GM12878 (cell line): ENCODE data around the gene TGFBR3. TPM values are rescaled to one million over a fixed set of nuclear protein-coding genes. Genes with fewer than 3 reads are reported as not detected.

Experiments
- ATAC-seq: fragments of 200-7000 bp; cut with Tn5 transposase; 3 replicates; pipeline ENCODE4 v1.9.1; 2020; ENCODE audit warnings: mild to moderate bottlenecking, moderate library complexity
- BruUV-seq: library from RNA; stranded (reverse); fragments of 400-500 nt; replicated peaks from 2 replicates; lab custom pipeline; 2021; lab: Mats Ljungman, UMichigan
- CTCF ChIA-PET: fragments of 300-600 bp; sonication (Branson Sonifier 250); formaldehyde crosslinking; extraction: SDS; loops from one replicate; lab custom pipeline; 2021; ENCODE audit warnings: inconsistent platforms; lab: Yijun Ruan, JAX
- POLR2A ChIA-PET: fragments of 350-600 bp; formaldehyde crosslinking; extraction: SDS; loops from one replicate; lab custom pipeline; 2021; ENCODE audit warnings: inconsistent platforms; lab: Charles Lee
- RAD21 ChIA-PET: fragments of 300-600 bp; sonication (Branson Sonifier 250); formaldehyde crosslinking; loops from one replicate; lab custom pipeline; 2023; ENCODE audit warnings: antibody characterized with exemption; ENCODE audit not compliant: unreplicated experiment; lab: Charles Lee
- SMC1A ChIA-PET: fragments of 300-600 bp; sonication (Branson Sonifier 250); formaldehyde crosslinking; loops from one replicate; lab custom pipeline; 2023; ENCODE audit not compliant: unreplicated experiment, uncharacterized antibody; lab: Charles Lee
- DNase-seq: peaks from one replicate; pipeline ENCODE4 v3.0.0-alpha.2; 2011; ENCODE audit warnings: low read depth, low spot score
- FAIRE-seq: peaks from 3 replicates; lab custom pipeline; 2011; peaks lifted over from hg19 to GRCh38; lab: Jason Lieb, UNC
- H2AFZ ChIP-seq: 2 replicates; pipeline ENCODE4 v1.6.0; 2011; ENCODE audit warnings: low read depth, low read length, control low read depth; ENCODE audit not compliant: control insufficient read depth
- H3K27ac ChIP-seq: 2 replicates; pipeline ENCODE4 v1.5.1; 2011; ENCODE audit warnings: control low read depth; ENCODE audit not compliant: control insufficient read depth, insufficient read depth
- H3K27me3 ChIP-seq, 2 experiments: replicated peaks in 1 of 2; 2 replicates each; pipeline versions ENCODE4 v1.6.0 to v1.6.1; 2011; ENCODE audit warnings: low read length in 1 of 2; ENCODE audit not compliant: control insufficient read depth in 2 of 2, insufficient read depth in 2 of 2
- H3K36me3 ChIP-seq, 2 experiments: 2 replicates each; pipeline ENCODE4 v1.5.1; 2011; ENCODE audit warnings: low read length in 1 of 2; ENCODE audit not compliant: control insufficient read depth in 2 of 2, insufficient read depth in 2 of 2
- H3K4me1 ChIP-seq: 2 replicates; pipeline ENCODE4 v1.6.1; 2011; ENCODE audit warnings: mild to moderate bottlenecking, low read length, moderate library complexity, mixed read lengths; ENCODE audit not compliant: control insufficient read depth, insufficient read depth
- H3K4me2 ChIP-seq: 2 replicates; pipeline ENCODE4 v1.6.0; 2011; ENCODE audit warnings: control low read depth; ENCODE audit not compliant: control insufficient read depth, insufficient read depth
- H3K4me3 ChIP-seq: fragments of 200-600 bp; sonication (generic); 2 replicates; pipeline ENCODE4 v1.5.1; 2016
- H3K79me2 ChIP-seq: 2 replicates; pipeline ENCODE4 v1.6.0; 2011; ENCODE audit warnings: low read length; ENCODE audit not compliant: control insufficient read depth, insufficient read depth
- H3K9ac ChIP-seq: 2 replicates; pipeline ENCODE4 v1.8.0; 2011; ENCODE audit warnings: low read length, control low read depth, mixed read lengths; ENCODE audit not compliant: control insufficient read depth, insufficient read depth
- H3K9me3 ChIP-seq: replicated peaks from 3 replicates; pipeline ENCODE4 v1.5.1; 2011; ENCODE audit warnings: mild to moderate bottlenecking, low read length; ENCODE audit not compliant: control insufficient read depth, insufficient read depth
- H4K20me1 ChIP-seq: 2 replicates; pipeline ENCODE4 v1.6.0; 2011; ENCODE audit not compliant: control insufficient read depth, insufficient read depth
- IKZF1 ChIP-seq: fragments of 450-650 bp; conservative IDR thresholded peaks from 2 replicates; pipeline ENCODE4 v1.6.1; 2017; ENCODE audit warnings: antibody characterized with exemption, mild to moderate bottlenecking
- JUNB ChIP-seq: IDR thresholded peaks from 2 replicates; pipeline ENCODE4 v1.6.1; 2016; ENCODE audit warnings: antibody characterized with exemption, mild to moderate bottlenecking
- MYC ChIP-seq: IDR thresholded peaks from 2 replicates; pipeline ENCODE4 v1.6.1; 2011; ENCODE audit warnings: mild to moderate bottlenecking, low read length, moderate library complexity, inconsistent platforms; ENCODE audit not compliant: insufficient read depth, insufficient replicate concordance, insufficient read length, severe bottlenecking
- NFXL1 ChIP-seq: fragments of 450-650 bp; IDR thresholded peaks from 2 replicates; pipeline ENCODE4 v1.6.1; 2017; ENCODE audit warnings: antibody characterized with exemption, mild to moderate bottlenecking, borderline replicate concordance
- PAX5 ChIP-seq: IDR thresholded peaks from 2 replicates; pipeline ENCODE4 v1.6.1; 2011; ENCODE audit warnings: low read depth, low read length, borderline replicate concordance
- PML ChIP-seq: IDR thresholded peaks from 2 replicates; pipeline ENCODE4 v1.6.1; 2012; ENCODE audit warnings: low read length, inconsistent platforms
- RUNX3 ChIP-seq: IDR thresholded peaks from 2 replicates; pipeline ENCODE4 v1.6.1; 2012; ENCODE audit warnings: low read length, inconsistent platforms
- SREBF1 ChIP-seq: IDR thresholded peaks from 2 replicates; pipeline ENCODE4 v1.6.1; 2012; ENCODE audit warnings: mild to moderate bottlenecking, low read length
- SRF ChIP-seq, 2 experiments: IDR thresholded peaks; 2 replicates each; pipeline ENCODE4 v1.6.1; 2011; ENCODE audit warnings: low read depth in 2 of 2, low read length in 2 of 2, mild to moderate bottlenecking in 1 of 2, moderate library complexity in 1 of 2
- SUPT20H ChIP-seq: IDR thresholded peaks from 2 replicates; pipeline ENCODE4 v1.6.1; 2011; ENCODE audit warnings: low read depth, mild to moderate bottlenecking, low read length, moderate library complexity, borderline replicate concordance; ENCODE audit not compliant: control insufficient read depth
- TCF12 ChIP-seq: IDR thresholded peaks from 2 replicates; pipeline ENCODE4 v1.6.1; 2011; ENCODE audit warnings: low read depth, mild to moderate bottlenecking, low read length
- WRNIP1 ChIP-seq: IDR thresholded peaks from 2 replicates; pipeline ENCODE4 v1.6.1; 2011; ENCODE audit warnings: low read depth, low read length, improper control_type of control experiment, borderline replicate concordance
- WGBS: methylation state at CpG from one replicate; pipeline ENCODE4 v1.1.6; 2016; ENCODE audit warnings: low lambda C conversion rate; ENCODE audit not compliant: insufficient replicate concordance, insufficient coverage; ENCODE audit errors: missing lambda C conversion rate; 5-methylcytosine and 5-hydroxymethylcytosine counted together
- in situ Hi-C: fragments of 300-500 bp; cut with MboI; formaldehyde crosslinking; loops from 9 replicates; pipeline ENCODE4 v1.14.3; 2018; ENCODE audit warnings: mixed read lengths
- intact Hi-C: fragments of 100-400 bp; cut with micrococcal nuclease; formaldehyde crosslinking; loops from one replicate; pipeline ENCODE4 v1.14.2; 2022; ENCODE audit not compliant: unreplicated experiment
- polyA plus RNA-seq, 11 experiments: library from polyadenylated mRNA; depleted of rRNA in 4 of 11; unstranded in 6 of 11; stranded (reverse) in 5 of 11; fragments of >200 nt; fragmentation: Nextera tagmentation in 4 of 11; fragmentation: Illumina TruSeq in 1 of 11; extraction: Ambion mirVana in 4 of 11; extraction: Trizol in 1 of 11; gene quantifications; 1 replicate in 1 of 11; 2 replicates in 10 of 11; pipeline versions ENCODE4 v1.2.1 to v1.2.3, GENCODE V29; 2011 to 2016; ENCODE audit warnings: inconsistent platforms in 2 of 11, missing spikeins in 2 of 11, low read depth in 1 of 11
- total RNA-seq, 4 experiments: library from RNA; depleted of rRNA in 3 of 4; stranded (reverse); fragments of >200 nt in 3 of 4; fragmentation: Illumina TruSeq in 1 of 4; extraction: Trizol in 1 of 4; gene quantifications; 2 replicates each; pipeline versions ENCODE4 v1.2.1 to v1.2.3, GENCODE V29; 2013 to 2021
- TF ChIP-seq, protein P1 (sequence below): fragments of 150-350 bp; IDR thresholded peaks from 2 replicates; pipeline ENCODE4 v1.6.1; 2014; ENCODE audit warnings: mild to moderate bottlenecking, low read depth, low read length
- TF ChIP-seq, protein P2 (sequence below): fragments of 450-650 bp; IDR thresholded peaks from 2 replicates; pipeline ENCODE4 v1.6.1; 2016; ENCODE audit warnings: mild to moderate bottlenecking, moderate library complexity, borderline replicate concordance
- TF ChIP-seq, protein P3 (sequence below): IDR thresholded peaks from 2 replicates; pipeline ENCODE4 v1.6.1; 2011; ENCODE audit warnings: low read depth, mild to moderate bottlenecking, low read length, moderate library complexity, borderline replicate concordance; ENCODE audit errors: extremely low read depth
- TF ChIP-seq, protein P4 (sequence below): fragments of 450-650 bp; IDR thresholded peaks from 2 replicates; pipeline ENCODE4 v1.6.1; 2018; ENCODE audit warnings: mild to moderate bottlenecking, low read depth, moderate library complexity; ENCODE audit not compliant: partially characterized antibody

The TGFBR3 gene
- total and polyA plus RNA-seq, 10 of the 15 experiments (the other 5 are each of a cell fraction or from before 2014, with no cell fraction given) = 2.7 to 16.5 (median 12.6) TPM

DNA sequence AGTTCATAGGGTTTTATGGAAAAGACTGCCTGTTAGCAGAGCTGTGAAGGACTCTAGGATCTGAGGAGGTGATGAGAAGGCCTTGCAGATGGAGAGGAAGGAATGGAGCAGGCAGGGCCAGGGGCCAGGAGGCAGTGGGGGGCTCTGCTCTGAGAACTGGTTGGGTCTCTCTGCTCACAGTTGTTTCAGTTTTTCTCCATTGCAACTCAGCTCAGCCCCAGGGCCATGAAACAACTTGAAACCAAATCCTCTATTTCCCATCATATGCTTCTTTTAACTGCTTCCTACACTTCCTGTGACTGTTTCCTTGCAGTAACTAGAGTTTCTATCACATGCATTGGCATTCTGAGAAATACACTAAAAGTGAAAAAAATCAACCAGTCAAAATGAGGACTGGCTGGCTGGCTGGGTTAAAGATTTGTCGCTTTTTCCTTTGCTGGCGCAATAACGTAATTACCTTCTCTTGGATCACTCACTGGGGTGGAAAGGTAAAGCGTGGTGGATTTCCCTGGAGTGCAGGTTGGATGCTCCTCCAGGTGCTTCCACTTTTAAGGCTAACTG, 213.3 kb downstream of the TGFBR3 start:
- BruUV-seq = no TSS peak
- Histone ChIP-seq H3K27ac (no peak overlapping the region), H3K27me3 (no peaks in the 10 kb centered on the region), H3K9ac (no peak overlapping the region), H3K4me3 (no peak overlapping the region), H2AFZ (no peak overlapping the region), H3K4me1 (no peaks in the 10 kb centered on the region), H3K36me3 (no peaks in the 10 kb centered on the region), H3K9me3 (no peaks in the 10 kb centered on the region), H3K4me2 (no peak overlapping the region), H4K20me1 (no peaks in the 10 kb centered on the region), H3K79me2 (no peaks in the 10 kb centered on the region)
- SMC1A ChIA-PET = no interaction called here
- CTCF ChIA-PET = no interaction called here
- intact Hi-C loops = no loop called here
- POLR2A ChIA-PET = interaction anchor here (0.7 kb wide), 1 partner anchor 139 kb away, joined by 3 read pairs; no protein-coding TSS in a partner anchor
- in situ Hi-C loops = no loop called here
- FAIRE-seq (no peak), DNase-seq (no peak), ATAC-seq (no peak)
- RAD21 ChIA-PET = no interaction called here
- 27% methylated on average over 4 of the region's 4 CpGs for WGBS
- TF ChIP-seq TCF12 (no peak), SREBF1 (no peak), WRNIP1 (no peak), PML (no peak), MYC (no peak), NFXL1 (no peak), SUPT20H (no peak), JUNB (no peak), IKZF1 (no peak), SRF (IDR thresholded peaks at IDR 0.05; ENCODE audit: low read depth in 2 of 2, low read length in 2 of 2) (no peak), RUNX3 (no peak), PAX5 (no peak)
- TF ChIP-seq, protein P1, sequence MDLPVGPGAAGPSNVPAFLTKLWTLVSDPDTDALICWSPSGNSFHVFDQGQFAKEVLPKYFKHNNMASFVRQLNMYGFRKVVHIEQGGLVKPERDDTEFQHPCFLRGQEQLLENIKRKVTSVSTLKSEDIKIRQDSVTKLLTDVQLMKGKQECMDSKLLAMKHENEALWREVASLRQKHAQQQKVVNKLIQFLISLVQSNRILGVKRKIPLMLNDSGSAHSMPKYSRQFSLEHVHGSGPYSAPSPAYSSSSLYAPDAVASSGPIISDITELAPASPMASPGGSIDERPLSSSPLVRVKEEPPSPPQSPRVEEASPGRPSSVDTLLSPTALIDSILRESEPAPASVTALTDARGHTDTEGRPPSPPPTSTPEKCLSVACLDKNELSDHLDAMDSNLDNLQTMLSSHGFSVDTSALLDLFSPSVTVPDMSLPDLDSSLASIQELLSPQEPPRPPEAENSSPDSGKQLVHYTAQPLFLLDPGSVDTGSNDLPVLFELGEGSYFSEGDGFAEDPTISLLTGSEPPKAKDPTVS = no peak
- TF ChIP-seq, protein P2, sequence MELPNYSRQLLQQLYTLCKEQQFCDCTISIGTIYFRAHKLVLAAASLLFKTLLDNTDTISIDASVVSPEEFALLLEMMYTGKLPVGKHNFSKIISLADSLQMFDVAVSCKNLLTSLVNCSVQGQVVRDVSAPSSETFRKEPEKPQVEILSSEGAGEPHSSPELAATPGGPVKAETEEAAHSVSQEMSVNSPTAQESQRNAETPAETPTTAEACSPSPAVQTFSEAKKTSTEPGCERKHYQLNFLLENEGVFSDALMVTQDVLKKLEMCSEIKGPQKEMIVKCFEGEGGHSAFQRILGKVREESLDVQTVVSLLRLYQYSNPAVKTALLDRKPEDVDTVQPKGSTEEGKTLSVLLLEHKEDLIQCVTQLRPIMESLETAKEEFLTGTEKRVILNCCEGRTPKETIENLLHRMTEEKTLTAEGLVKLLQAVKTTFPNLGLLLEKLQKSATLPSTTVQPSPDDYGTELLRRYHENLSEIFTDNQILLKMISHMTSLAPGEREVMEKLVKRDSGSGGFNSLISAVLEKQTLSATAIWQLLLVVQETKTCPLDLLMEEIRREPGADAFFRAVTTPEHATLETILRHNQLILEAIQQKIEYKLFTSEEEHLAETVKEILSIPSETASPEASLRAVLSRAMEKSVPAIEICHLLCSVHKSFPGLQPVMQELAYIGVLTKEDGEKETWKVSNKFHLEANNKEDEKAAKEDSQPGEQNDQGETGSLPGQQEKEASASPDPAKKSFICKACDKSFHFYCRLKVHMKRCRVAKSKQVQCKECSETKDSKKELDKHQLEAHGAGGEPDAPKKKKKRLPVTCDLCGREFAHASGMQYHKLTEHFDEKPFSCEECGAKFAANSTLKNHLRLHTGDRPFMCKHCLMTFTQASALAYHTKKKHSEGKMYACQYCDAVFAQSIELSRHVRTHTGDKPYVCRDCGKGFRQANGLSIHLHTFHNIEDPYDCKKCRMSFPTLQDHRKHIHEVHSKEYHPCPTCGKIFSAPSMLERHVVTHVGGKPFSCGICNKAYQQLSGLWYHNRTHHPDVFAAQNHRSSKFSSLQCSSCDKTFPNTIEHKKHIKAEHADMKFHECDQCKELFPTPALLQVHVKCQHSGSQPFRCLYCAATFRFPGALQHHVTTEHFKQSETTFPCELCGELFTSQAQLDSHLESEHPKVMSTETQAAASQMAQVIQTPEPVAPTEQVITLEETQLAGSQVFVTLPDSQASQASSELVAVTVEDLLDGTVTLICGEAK = no peak
- TF ChIP-seq, protein P3, sequence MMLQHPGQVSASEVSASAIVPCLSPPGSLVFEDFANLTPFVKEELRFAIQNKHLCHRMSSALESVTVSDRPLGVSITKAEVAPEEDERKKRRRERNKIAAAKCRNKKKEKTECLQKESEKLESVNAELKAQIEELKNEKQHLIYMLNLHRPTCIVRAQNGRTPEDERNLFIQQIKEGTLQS = no peak
- TF ChIP-seq, protein P4, sequence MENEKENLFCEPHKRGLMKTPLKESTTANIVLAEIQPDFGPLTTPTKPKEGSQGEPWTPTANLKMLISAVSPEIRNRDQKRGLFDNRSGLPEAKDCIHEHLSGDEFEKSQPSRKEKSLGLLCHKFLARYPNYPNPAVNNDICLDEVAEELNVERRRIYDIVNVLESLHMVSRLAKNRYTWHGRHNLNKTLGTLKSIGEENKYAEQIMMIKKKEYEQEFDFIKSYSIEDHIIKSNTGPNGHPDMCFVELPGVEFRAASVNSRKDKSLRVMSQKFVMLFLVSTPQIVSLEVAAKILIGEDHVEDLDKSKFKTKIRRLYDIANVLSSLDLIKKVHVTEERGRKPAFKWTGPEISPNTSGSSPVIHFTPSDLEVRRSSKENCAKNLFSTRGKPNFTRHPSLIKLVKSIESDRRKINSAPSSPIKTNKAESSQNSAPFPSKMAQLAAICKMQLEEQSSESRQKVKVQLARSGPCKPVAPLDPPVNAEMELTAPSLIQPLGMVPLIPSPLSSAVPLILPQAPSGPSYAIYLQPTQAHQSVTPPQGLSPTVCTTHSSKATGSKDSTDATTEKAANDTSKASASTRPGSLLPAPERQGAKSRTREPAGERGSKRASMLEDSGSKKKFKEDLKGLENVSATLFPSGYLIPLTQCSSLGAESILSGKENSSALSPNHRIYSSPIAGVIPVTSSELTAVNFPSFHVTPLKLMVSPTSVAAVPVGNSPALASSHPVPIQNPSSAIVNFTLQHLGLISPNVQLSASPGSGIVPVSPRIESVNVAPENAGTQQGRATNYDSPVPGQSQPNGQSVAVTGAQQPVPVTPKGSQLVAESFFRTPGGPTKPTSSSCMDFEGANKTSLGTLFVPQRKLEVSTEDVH = no peak
